ENCODE results near the gene GPS2. TPM values are rescaled to one million over a fixed set of nuclear protein-coding genes. Genes with fewer than 3 reads are reported as not detected.

Gene GPS2
- total RNA-seq, 1 donor from 2014 or later, result 20.5 TPM

- H3K79me2 ChIP-seq (ENCODE audit: low read depth), result no peaks in the 10 kb centered on the region
- Mint-ChIP-seq H3K27me3 (ENCODE audit: insufficient read depth, low read depth) (peaks cover 4% of the 10 kb centered on the region), H3K36me3 (no peaks in the 10 kb centered on the region), H3K4me3 (peak overlapping the region; percentile 60), H3K27ac (no peak overlapping the region), H3K4me1 (peaks cover 38% of the 10 kb centered on the region), H3K9me3 (no peaks in the 10 kb centered on the region)
- TF ChIP-seq EZH2 (IDR thresholded peaks at IDR 0.05) (no peak), EZH2phosphoT487 (IDR thresholded peaks at IDR 0.05) (no peak), CTCF (IDR thresholded peaks at IDR 0.05) (no peak)
- H3K36me3 ChIP-seq, result no peaks in the 10 kb centered on the region
- no peaks in the 10 kb centered on the region for H3K4me1 ChIP-seq
- H3K27ac ChIP-seq, result no peak overlapping the region
- DNase-seq (ENCODE audit: low spot score), result no peak
- H3F3A ChIP-seq (ENCODE audit: low read depth), result peaks cover 26% of the 10 kb centered on the region
- peaks cover 7% of the 10 kb centered on the region for H3K27me3 ChIP-seq
- no peak overlapping the region for H3K9ac ChIP-seq
- no peak overlapping the region for H3K4me2 ChIP-seq
- H3K4me3 ChIP-seq, result no peak overlapping the region
- H4K20me1 ChIP-seq (ENCODE audit: low read depth), result no peaks in the 10 kb centered on the region
- no peak overlapping the region for H2AFZ ChIP-seq (replicated peaks)
- H3K9me3 ChIP-seq (ENCODE audit: low read depth), result no peaks in the 10 kb centered on the region
Observed at GRCh38 chr17:7355573-7355972, 40.4 kb upstream of the GPS2 start.

- Histone ChIP-seq H3K79me2 (ENCODE audit: low read depth) (no peaks in the 10 kb centered on the region), H3K4me3 (no peak within 1 kb of the TSS), H3K9ac (no peak within 1 kb of the TSS), H3K27me3 (peaks cover 8% of the 10 kb centered on the region), H3K36me3 (no peaks in the 10 kb centered on the region), H2AFZ (replicated peaks) (no peak within 1 kb of the TSS), H3K9me3 (ENCODE audit: low read depth) (no peaks in the 10 kb centered on the region), H4K20me1 (ENCODE audit: low read depth) (no peaks in the 10 kb centered on the region), H3K27ac (no peak within 1 kb of the TSS), H3K4me2 (no peak within 1 kb of the TSS), H3K4me1 (no peaks in the 10 kb centered on the region), H3F3A (ENCODE audit: low read depth) (peaks cover 31% of the 10 kb centered on the region)
- Mint-ChIP-seq H3K36me3 (no peaks in the 10 kb centered on the region), H3K4me3 (peak within 1 kb of the TSS; percentile 84), H3K4me1 (peaks cover 41% of the 10 kb centered on the region), H3K27me3 (ENCODE audit: insufficient read depth, low read depth) (peaks cover 4% of the 10 kb centered on the region), H3K9me3 (no peaks in the 10 kb centered on the region), H3K27ac (peak within 1 kb of the TSS; percentile 97)
- TF ChIP-seq CTCF (IDR thresholded peaks at IDR 0.05), result no peak
- no peak for TF ChIP-seq EZH2phosphoT487 (IDR thresholded peaks at IDR 0.05)
- TF ChIP-seq EZH2 (IDR thresholded peaks at IDR 0.05), result no peak
- no peak for DNase-seq (ENCODE audit: low spot score)
Observed at GRCh38 chr17:7355053-7355452, 39.9 kb upstream of the GPS2 start, which contains the start of gene TMEM95. Gene TMEM95 (plus strand): TSS chr17:7355156. CDS start chr17:7355205, 49 bp downstream.

GRCh38 chr17:7354262-7354843, 39.2 kb upstream of the GPS2 start:
- no peaks in the 10 kb centered on the region for H3K9me3 Mint-ChIP-seq
- H3F3A ChIP-seq (ENCODE audit: low read depth), result peaks cover 38% of the 10 kb centered on the region
- H3K4me3 Mint-ChIP-seq, result peak overlapping the region; percentile 84
- H2AFZ ChIP-seq (replicated peaks), result no peak overlapping the region
- H3K4me3 ChIP-seq, result no peak overlapping the region
- no peak overlapping the region for H3K4me2 ChIP-seq
- peaks cover 7% of the 10 kb centered on the region for H4K20me1 ChIP-seq (ENCODE audit: low read depth)
- H3K27ac ChIP-seq, result no peak overlapping the region
- H3K27me3 Mint-ChIP-seq (ENCODE audit: insufficient read depth, low read depth), result peaks cover 8% of the 10 kb centered on the region
- H3K9me3 ChIP-seq (ENCODE audit: low read depth), result no peaks in the 10 kb centered on the region
- no peak for TF ChIP-seq EZH2 (IDR thresholded peaks at IDR 0.05)
- no peak for TF ChIP-seq EZH2phosphoT487 (IDR thresholded peaks at IDR 0.05)
- TF ChIP-seq CTCF (IDR thresholded peaks at IDR 0.05), result no peak
- no peak overlapping the region for H3K9ac ChIP-seq
- peaks cover 8% of the 10 kb centered on the region for H3K27me3 ChIP-seq
- no peaks in the 10 kb centered on the region for H3K36me3 ChIP-seq
- peaks cover 48% of the 10 kb centered on the region for H3K4me1 Mint-ChIP-seq
- peak; percentile 62 for DNase-seq (ENCODE audit: low spot score)
- no peaks in the 10 kb centered on the region for H3K79me2 ChIP-seq (ENCODE audit: low read depth)
- peaks cover 6% of the 10 kb centered on the region for H3K4me1 ChIP-seq
- H3K36me3 Mint-ChIP-seq, result no peaks in the 10 kb centered on the region
- H3K27ac Mint-ChIP-seq, result peak overlapping the region; percentile 97
